Coronary artery (tissue), 2 donors: ENCODE results near the gene CNOT9.

Source experiments
- DNase-seq: peaks from one replicate; pipeline ENCODE4 v3.0.0-alpha.2; 2017; ENCODE audit warnings: low spot score
- H3K27ac ChIP-seq, 2 donors: fragments of 200-600 bp; sonication (generic); one replicate each; pipeline ENCODE4 v1.5.1; 2016 to 2019
- H3K4me3 ChIP-seq: fragments of 200-600 bp; sonication (generic); 2 replicates; pipeline ENCODE4 v1.5.1; 2016; ENCODE audit warnings: mild to moderate bottlenecking, moderate library complexity
- TF ChIP-seq, protein P1 (sequence below): fragments of 200-600 bp; sonication (generic); IDR thresholded peaks from one replicate; pipeline ENCODE4 v1.5.1; 2019; ENCODE audit warnings: antibody characterized with exemption

Gene CNOT9

DNA sequence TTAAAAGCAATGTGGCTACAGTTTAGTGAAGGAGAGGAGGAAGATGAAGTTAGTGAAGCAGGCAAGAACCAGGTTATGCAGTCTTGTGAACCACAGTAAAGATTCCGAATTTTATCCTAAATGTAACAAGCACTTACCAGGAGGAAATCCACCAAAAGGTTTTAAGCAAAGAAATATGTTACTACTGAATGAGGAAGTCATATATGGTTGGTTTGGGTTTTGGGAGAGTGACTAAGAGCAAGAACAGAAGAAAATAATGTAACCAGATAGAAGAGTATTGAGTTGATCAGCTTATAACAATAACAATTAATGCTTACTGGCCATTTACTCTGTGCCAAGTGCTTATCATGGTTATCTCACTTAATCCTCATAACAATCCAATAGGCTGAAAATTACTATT is 2.3 kb upstream of the CNOT9 start:
- Histone ChIP-seq H3K27ac (no peak overlapping the region), H3K4me3 (no peak overlapping the region)
- no peak for DNase-seq
- TF ChIP-seq, protein P1, sequence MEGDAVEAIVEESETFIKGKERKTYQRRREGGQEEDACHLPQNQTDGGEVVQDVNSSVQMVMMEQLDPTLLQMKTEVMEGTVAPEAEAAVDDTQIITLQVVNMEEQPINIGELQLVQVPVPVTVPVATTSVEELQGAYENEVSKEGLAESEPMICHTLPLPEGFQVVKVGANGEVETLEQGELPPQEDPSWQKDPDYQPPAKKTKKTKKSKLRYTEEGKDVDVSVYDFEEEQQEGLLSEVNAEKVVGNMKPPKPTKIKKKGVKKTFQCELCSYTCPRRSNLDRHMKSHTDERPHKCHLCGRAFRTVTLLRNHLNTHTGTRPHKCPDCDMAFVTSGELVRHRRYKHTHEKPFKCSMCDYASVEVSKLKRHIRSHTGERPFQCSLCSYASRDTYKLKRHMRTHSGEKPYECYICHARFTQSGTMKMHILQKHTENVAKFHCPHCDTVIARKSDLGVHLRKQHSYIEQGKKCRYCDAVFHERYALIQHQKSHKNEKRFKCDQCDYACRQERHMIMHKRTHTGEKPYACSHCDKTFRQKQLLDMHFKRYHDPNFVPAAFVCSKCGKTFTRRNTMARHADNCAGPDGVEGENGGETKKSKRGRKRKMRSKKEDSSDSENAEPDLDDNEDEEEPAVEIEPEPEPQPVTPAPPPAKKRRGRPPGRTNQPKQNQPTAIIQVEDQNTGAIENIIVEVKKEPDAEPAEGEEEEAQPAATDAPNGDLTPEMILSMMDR: no peak

DNA sequence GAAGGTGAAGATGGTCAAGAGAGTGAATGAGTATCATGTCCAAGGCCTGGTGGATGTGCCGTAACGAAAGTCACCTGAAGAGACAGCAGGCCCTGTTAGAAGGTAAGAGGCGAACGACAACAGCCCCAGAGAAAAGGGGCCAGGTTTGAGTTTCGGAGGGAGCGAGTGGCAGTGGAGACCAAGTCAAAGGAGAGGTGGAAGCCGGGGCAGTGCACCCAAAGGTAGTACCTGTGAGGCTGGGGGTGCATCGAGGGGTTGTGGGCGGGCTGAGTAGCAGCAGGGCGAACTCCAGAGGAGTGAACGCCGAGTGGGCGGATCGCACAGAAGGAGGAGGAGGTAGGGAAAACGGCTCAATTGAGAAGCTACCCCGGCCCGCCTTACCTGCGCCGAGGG is 846 bp upstream of the CNOT9 start:
- TF ChIP-seq, protein P1: no peak

DNA sequence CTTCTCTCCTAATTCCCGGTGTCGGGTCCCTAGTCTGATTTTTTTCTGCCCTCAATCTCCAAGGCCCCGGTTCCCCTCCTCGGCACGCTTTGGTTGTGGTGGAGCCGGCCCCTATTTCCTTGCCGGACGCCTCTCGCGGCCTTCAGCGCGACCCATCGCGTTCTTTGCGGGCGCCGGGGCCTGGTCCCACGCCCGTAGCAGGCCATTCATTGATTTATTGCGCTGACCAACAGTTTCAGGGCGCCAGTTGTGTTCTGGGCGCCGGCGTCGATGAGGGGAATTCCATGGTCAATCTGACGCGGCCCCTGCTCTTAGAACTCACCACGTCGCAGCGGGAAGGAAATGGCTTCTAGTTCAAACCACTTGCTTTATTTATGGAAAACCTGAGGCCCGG is 396 bp downstream of the CNOT9 start:
- H3K27ac ChIP-seq: peak overlapping the region; percentile 88 to 91
- peak overlapping the region; percentile 95 for H3K4me3 ChIP-seq
- TF ChIP-seq, protein P1: no peak
- DNase-seq: peak; percentile 78

More for the DNA sequence above, 846 bp upstream of the CNOT9 start:
- peak overlapping the region; percentile 88 to 91 for H3K27ac ChIP-seq
- peak overlapping the region; percentile 95 for H3K4me3 ChIP-seq
- DNase-seq: no peak

DNA sequence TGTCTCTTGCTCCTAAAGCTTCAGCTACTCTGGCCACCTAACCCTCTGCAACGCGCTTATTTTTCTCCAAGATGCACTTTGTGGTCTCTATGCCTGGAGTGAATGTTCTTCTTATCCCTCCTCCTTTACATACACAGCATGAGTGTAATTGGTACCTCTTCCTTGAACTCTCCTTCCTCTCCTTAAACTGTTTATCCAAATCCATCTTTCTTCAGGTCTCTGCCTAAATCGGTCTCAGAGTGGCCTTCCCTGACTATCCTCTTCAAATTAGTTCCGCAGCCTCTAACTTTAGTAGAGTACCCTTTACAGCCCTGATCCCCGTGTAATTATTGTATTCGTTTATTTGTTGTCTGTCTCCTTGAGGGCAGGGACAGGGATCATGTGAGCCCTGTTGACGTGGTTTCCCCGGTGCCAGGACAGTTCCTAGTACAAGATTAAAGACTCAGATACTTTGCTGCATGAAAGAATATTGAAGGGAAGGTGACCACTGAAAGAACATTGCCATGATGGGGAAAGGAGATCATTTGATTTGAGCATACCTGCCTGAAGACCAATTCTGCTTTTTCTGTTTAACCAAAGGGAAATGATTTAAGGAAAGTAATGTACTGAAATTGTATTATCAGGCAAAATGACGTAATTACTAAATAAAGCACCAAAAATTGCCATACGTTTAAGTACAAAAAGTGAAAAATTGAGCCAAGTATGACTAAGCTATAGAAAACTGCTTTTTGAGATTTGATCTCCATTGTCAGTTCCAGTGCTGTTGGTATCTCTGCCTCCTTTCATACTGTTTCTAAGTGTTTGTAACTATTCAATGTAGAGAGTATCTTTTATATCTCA is 1.2 kb downstream of the CNOT9 start:
- TF ChIP-seq, protein P1: no peak

GRCh38 chr2:218570850-218571249 is 2.2 kb downstream of the CNOT9 start:
- TF ChIP-seq, protein P1: no peak
- Histone ChIP-seq H3K27ac (no peak overlapping the region), H3K4me3 (peak overlapping the region; percentile 95)
- no peak for DNase-seq

More for the DNA sequence above, 1.2 kb downstream of the CNOT9 start:
- peak overlapping the region; percentile 95 for H3K4me3 ChIP-seq
- no peak for DNase-seq
- peak overlapping the region; percentile 88 to 91 for H3K27ac ChIP-seq

DNA sequence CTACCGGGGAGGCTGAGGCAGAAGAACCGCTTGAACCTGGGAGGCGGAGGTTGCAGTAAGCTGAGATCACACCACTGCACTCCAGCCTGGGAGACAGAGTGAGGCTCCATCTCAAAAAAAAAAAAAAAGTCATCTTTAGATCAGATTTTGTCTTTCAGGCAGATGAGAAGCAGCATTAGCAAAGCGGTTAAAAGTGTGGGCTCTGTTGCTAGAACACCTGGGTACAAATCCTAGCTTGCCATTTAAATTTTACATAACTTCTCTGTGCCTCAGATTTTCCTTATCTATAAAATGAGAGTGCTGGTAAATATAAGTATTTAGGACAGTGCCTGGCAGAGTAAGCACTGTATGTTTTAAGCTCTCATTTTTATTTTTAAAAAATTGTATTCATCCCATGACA is 8.2 kb downstream of the CNOT9 start:
- DNase-seq: no peak
- H3K4me3 ChIP-seq: no peak overlapping the region
- TF ChIP-seq, protein P1: no peak
- H3K27ac ChIP-seq: no peak overlapping the region
